Ishikawa (cell line): ENCODE measurements around the gene SNX21.

Experiments
- CEBPB ChIP-seq: IDR thresholded peaks from 2 replicates; pipeline ENCODE4 v1.6.1; 2012
- CREB1 ChIP-seq: IDR thresholded peaks from 2 replicates; pipeline ENCODE4 v1.6.1; 2012; ENCODE audit warnings: low read depth
- EGR1 ChIP-seq: IDR thresholded peaks from 2 replicates; pipeline ENCODE4 v1.6.1; 2012
- EP300 ChIP-seq: IDR thresholded peaks from 2 replicates; pipeline ENCODE4 v1.6.1; 2012; ENCODE audit warnings: borderline replicate concordance
- FOXM1 ChIP-seq: IDR thresholded peaks from 2 replicates; pipeline ENCODE4 v1.6.1; 2012; ENCODE audit warnings: low read depth, borderline replicate concordance
- NFIC ChIP-seq: IDR thresholded peaks from 2 replicates; pipeline ENCODE4 v1.6.1; 2012
- RAD21 ChIP-seq: IDR thresholded peaks from 2 replicates; pipeline ENCODE4 v1.6.1; 2012; ENCODE audit warnings: low read depth
- TAF1 ChIP-seq: IDR thresholded peaks from 2 replicates; pipeline ENCODE4 v1.6.1; 2012; ENCODE audit warnings: low read depth, mild to moderate bottlenecking
- TCF12 ChIP-seq: IDR thresholded peaks from 2 replicates; pipeline ENCODE4 v1.6.1; 2012; ENCODE audit warnings: low read depth
- TEAD4 ChIP-seq: IDR thresholded peaks from 2 replicates; pipeline ENCODE4 v1.6.1; 2012
- YY1 ChIP-seq: IDR thresholded peaks from 2 replicates; pipeline ENCODE4 v1.6.1; 2012; ENCODE audit warnings: low read depth
- ZBTB7A ChIP-seq: IDR thresholded peaks from 2 replicates; pipeline ENCODE4 v1.6.1; 2012; ENCODE audit warnings: low read depth
- TF ChIP-seq, protein P1 (sequence below): IDR thresholded peaks from 2 replicates; pipeline ENCODE4 v1.6.1; 2012
- TF ChIP-seq, protein P2 (sequence below): IDR thresholded peaks from 2 replicates; pipeline ENCODE4 v1.6.1; 2012
- TF ChIP-seq, protein P3 (sequence below): IDR thresholded peaks from 2 replicates; pipeline ENCODE4 v1.6.1; 2012; ENCODE audit warnings: low read depth, mild to moderate bottlenecking

Gene SNX21, protein sequence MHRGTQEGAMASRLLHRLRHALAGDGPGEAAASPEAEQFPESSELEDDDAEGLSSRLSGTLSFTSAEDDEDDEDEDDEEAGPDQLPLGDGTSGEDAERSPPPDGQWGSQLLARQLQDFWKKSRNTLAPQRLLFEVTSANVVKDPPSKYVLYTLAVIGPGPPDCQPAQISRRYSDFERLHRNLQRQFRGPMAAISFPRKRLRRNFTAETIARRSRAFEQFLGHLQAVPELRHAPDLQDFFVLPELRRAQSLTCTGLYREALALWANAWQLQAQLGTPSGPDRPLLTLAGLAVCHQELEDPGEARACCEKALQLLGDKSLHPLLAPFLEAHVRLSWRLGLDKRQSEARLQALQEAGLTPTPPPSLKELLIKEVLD

DNA sequence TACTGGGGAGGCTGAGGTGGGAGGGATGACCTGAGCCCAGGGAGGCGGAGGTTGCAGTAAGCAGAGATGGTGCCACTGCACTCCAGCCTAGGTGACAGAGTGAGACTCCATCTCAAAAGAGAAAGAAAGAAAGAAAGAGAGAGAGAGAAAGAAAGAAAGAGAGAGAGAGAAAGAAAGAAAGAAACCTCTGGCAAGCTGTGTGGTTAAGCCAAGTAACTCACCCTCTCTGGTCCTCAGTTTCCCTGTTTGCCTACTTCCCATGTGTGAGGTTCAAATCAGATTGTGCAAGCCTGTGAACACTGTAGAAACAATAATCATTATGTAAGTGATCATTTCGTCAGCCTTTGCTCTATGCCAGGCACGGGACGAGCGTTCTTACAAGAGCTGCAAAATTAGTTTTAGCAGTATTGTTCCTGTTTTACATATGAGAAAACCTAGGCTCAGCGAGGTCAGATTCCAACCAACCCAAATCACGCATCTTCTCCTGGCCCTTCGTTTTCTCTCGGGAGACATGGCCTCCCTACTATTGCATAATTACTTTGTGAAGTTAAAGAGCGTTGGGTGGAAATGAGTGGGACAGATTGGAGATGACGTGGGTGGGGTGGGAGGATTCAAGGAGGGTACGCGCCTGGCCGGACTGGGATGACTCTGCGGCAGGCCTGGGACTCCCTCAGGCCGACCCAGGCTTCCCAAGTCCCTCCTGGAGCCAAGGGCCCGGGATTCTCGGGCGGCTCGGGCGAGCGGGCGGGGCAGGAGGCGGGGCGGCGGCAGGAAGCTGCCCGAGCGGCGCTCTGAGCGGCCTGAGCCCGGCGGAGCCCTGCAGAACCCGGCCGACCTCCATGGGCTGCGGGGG, at the start of gene SNX21:
Gene SNX21 (plus strand): TSS at position 770 of the 853 bp plus-strand sequence. CDS start 121 bp downstream, outside the sequence.
- peak; percentile 80 for TF ChIP-seq CEBPB
- TF ChIP-seq FOXM1: no peak

DNA sequence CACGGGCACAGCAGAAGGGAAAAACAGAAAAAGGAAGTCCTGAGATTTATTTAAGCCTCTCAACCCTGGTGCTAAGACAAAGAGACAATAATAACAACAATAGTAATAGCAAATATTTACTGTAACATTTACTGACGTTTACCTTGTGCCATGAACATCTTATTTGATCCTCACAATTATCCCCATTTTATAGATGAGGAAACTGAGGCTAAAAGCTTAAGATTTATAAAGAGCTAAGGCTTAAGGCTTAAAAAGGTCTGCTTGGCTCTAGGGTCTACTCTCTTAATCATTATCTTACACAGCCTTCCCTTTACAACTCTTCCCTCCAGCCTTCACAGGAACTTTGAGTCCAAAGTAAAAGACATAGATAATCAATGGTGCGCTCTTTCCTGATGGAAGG, 45.2 kb upstream of the SNX21 start:
- no peak for TF ChIP-seq CREB1
- TF ChIP-seq TEAD4: no peak
- no peak for TF ChIP-seq ZBTB7A
- TF ChIP-seq CEBPB: no peak
- no peak for TF ChIP-seq RAD21
- TF ChIP-seq, protein P1, sequence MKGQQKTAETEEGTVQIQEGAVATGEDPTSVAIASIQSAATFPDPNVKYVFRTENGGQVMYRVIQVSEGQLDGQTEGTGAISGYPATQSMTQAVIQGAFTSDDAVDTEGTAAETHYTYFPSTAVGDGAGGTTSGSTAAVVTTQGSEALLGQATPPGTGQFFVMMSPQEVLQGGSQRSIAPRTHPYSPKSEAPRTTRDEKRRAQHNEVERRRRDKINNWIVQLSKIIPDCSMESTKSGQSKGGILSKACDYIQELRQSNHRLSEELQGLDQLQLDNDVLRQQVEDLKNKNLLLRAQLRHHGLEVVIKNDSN: no peak

DNA sequence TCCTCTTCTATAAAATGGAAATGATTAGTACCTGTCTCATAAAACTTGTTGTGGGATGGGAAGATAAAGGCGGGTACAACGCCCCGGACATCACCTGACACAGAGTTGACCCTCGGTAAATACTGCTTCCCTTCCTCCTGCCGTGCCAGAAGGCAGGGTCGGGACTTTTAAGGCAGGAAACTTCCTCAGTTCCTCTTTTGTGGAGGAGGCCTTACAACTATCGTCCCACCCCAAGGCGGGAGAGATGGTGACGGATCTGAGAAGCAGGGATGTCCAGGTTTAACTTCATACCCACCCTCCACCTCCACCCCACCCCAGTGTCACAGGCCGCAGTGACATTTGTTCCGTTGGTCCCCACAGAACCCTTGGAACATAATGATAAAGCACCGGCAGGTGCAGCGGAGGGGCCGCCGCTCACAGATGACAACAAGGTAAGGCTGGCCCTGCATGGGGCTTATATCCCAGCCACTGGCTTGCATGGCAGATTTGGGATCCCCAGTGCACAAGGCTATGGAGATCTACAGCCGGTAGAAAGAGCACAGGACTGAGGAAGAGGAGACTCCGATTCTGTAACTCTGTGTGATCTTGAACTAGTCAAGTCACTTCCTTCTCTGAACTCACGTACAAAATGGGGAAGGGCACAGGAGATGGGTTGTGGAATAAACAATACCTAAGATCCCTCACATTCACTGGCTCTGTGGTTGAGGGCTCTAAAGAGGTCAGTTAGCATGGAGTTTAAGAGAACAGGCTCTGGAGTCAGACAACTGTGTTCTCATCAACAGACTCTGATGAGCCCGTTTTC, 41.1 kb upstream of the SNX21 start:
- TF ChIP-seq RAD21: no peak

DNA sequence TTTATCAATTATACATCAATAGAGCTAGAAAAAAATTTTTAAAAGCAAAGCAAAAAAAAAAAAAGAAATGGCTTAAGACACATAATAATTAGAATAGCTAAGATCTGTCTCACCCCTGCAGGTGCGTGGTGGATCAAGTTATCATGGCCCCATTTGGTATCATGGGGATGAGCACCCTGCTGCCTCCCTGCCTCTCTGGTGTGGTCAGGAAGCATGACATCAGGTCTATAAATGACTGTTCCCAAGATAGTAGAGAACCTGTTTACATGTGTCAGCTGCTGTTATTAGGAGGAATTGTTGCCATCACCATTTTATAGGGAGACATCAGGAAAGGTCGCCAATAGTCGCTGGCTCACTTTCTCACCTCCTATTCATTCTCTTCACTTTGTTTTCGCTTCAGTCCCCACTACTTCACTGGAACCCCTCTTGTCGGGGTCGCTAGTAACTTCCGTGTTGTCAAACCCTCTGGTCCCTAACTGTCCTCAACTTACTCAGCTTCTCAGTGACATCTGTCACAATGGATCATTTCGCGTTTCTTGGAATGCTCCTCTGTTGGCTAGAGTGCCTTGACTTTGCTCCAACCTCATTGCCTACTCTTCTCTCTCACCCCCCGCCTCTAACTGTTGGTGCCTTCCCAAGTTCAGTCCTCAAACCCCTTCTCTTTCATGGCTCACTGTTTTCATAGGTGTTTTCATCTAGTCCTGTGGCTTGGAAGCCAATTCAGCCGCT, 37.1 kb upstream of the SNX21 start:
- TF ChIP-seq CREB1 (no peak), NFIC (no peak), RAD21 (no peak), EGR1 (no peak), TCF12 (no peak), CEBPB (no peak), TAF1 (no peak), FOXM1 (no peak), YY1 (no peak), ZBTB7A (no peak), EP300 (no peak), TEAD4 (no peak)
- TF ChIP-seq, protein P2, sequence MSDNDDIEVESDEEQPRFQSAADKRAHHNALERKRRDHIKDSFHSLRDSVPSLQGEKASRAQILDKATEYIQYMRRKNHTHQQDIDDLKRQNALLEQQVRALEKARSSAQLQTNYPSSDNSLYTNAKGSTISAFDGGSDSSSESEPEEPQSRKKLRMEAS: no peak
- TF ChIP-seq, protein P1: no peak
- TF ChIP-seq, protein P3, sequence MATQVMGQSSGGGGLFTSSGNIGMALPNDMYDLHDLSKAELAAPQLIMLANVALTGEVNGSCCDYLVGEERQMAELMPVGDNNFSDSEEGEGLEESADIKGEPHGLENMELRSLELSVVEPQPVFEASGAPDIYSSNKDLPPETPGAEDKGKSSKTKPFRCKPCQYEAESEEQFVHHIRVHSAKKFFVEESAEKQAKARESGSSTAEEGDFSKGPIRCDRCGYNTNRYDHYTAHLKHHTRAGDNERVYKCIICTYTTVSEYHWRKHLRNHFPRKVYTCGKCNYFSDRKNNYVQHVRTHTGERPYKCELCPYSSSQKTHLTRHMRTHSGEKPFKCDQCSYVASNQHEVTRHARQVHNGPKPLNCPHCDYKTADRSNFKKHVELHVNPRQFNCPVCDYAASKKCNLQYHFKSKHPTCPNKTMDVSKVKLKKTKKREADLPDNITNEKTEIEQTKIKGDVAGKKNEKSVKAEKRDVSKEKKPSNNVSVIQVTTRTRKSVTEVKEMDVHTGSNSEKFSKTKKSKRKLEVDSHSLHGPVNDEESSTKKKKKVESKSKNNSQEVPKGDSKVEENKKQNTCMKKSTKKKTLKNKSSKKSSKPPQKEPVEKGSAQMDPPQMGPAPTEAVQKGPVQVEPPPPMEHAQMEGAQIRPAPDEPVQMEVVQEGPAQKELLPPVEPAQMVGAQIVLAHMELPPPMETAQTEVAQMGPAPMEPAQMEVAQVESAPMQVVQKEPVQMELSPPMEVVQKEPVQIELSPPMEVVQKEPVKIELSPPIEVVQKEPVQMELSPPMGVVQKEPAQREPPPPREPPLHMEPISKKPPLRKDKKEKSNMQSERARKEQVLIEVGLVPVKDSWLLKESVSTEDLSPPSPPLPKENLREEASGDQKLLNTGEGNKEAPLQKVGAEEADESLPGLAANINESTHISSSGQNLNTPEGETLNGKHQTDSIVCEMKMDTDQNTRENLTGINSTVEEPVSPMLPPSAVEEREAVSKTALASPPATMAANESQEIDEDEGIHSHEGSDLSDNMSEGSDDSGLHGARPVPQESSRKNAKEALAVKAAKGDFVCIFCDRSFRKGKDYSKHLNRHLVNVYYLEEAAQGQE: no peak

DNA sequence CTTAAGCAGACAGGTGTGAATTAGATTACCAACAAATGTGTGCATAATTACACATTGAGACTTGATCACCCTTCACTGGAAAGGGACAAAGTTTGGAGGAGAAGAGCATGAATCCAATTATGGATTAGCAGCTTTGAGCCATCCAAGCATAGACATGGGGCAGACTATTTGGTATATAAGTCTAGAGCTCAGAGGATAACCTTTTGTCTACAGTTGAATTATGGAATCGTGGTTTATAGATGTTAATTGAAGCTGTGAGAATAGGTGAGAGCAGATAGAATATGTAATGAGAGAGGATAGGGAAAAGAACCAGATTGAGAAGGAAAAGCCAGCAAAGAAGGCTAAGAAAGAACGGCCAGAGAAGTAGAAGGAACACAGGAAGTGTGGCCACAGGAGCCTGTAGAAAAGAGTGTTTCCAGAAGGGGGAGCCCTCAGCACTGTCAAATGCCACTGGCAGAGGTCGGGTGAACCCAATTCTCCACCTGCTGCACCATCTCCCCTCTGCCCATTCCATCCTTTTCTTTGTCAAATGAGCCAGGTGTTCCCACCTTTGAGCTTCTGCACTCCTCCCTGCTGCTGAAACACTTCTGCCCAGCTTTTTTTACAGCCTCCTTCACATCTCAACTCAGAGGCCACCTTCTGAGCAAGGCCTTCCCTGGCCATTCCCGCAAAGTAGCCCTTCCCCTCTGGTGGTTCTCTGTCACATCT, 34.5 kb upstream of the SNX21 start:
- peak; percentile 66 for TF ChIP-seq RAD21
- TF ChIP-seq ZBTB7A: no peak

DNA sequence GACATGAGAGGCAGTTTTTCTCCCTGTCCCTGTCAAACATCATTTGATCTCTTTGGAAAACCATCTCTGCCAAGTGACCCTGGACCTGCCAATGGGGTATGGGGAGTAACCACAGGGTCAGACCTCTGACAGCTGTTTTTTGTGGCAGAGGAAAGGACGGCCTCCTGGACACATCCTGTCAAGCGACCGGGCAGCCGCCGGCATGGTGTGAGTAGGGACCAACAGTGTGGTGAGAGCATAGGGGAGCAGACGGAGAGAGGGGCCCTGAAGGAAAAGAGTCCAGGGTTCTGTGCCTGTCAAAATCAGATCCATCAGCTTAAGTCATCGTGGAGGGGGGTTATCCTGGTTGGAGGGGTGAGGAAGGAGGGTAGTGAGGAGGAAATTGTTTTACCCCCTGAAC, 31.7 kb upstream of the SNX21 start:
- TF ChIP-seq ZBTB7A (no peak), RAD21 (no peak), YY1 (no peak), TAF1 (no peak), EGR1 (no peak)
- TF ChIP-seq, protein P1: no peak
- TF ChIP-seq, protein P3: no peak
